ENCODE measurements around the gene SARS1. TPM values are rescaled to one million over a fixed set of nuclear protein-coding genes. Genes with fewer than 3 reads are reported as not detected.

The SARS1 gene
- total and polyA plus RNA-seq, 9 donors, result 83.7 to 317 (median 119) TPM

GRCh38 chr1:109207467-109208103 is 6.1 kb upstream of the SARS1 start:
- no peaks in the 10 kb centered on the region for H3K36me3 ChIP-seq
- no peaks in the 10 kb centered on the region for H3K27me3 ChIP-seq
- no peak overlapping the region for H3K4me3 ChIP-seq
- no peak overlapping the region for H3K27ac ChIP-seq
- no peaks in the 10 kb centered on the region for H3K9me3 ChIP-seq
- intact Hi-C loops (cut with DNase I), result no loop called here
- WGBS, 3 donors, result 91 to 93% (median 91%) methylated on average over 7 of the region's 7 CpGs
- no peak for DNase-seq
- no peaks in the 10 kb centered on the region for H3K4me1 ChIP-seq (ENCODE audit: insufficient read depth)
- no peak for TF ChIP-seq POLR2A (IDR thresholded peaks at IDR 0.05)
- TF ChIP-seq, protein P1, sequence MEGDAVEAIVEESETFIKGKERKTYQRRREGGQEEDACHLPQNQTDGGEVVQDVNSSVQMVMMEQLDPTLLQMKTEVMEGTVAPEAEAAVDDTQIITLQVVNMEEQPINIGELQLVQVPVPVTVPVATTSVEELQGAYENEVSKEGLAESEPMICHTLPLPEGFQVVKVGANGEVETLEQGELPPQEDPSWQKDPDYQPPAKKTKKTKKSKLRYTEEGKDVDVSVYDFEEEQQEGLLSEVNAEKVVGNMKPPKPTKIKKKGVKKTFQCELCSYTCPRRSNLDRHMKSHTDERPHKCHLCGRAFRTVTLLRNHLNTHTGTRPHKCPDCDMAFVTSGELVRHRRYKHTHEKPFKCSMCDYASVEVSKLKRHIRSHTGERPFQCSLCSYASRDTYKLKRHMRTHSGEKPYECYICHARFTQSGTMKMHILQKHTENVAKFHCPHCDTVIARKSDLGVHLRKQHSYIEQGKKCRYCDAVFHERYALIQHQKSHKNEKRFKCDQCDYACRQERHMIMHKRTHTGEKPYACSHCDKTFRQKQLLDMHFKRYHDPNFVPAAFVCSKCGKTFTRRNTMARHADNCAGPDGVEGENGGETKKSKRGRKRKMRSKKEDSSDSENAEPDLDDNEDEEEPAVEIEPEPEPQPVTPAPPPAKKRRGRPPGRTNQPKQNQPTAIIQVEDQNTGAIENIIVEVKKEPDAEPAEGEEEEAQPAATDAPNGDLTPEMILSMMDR (IDR thresholded peaks at IDR 0.05), result no peak

- Histone ChIP-seq H3K4me1 (ENCODE audit: insufficient read depth) (no peaks in the 10 kb centered on the region), H3K9me3 (no peaks in the 10 kb centered on the region), H3K27me3 (no peaks in the 10 kb centered on the region), H3K27ac (no peak overlapping the region), H3K36me3 (no peaks in the 10 kb centered on the region), H3K4me3 (no peak overlapping the region)
- no peak for DNase-seq
- intact Hi-C loops (cut with DNase I), result no loop called here
- 77 to 83% (median 79%) methylated on average over 7 of the region's 7 CpGs for WGBS, 3 donors
- TF ChIP-seq EP300 (IDR thresholded peaks at IDR 0.05) (no peak), POLR2A (IDR thresholded peaks at IDR 0.05) (no peak)
- TF ChIP-seq, protein P1 (IDR thresholded peaks at IDR 0.05), result no peak
These were observed 5.3 kb upstream of the SARS1 start for GRCh38 chr1:109208394-109208793.

GRCh38 chr1:109208836-109209463 is 4.8 kb upstream of the SARS1 start:
- H3K4me1 ChIP-seq (ENCODE audit: insufficient read depth), result no peaks in the 10 kb centered on the region
- TF ChIP-seq, protein P1 (IDR thresholded peaks at IDR 0.05), result no peak
- no peak for TF ChIP-seq POLR2A (IDR thresholded peaks at IDR 0.05)
- no peak for TF ChIP-seq EP300 (IDR thresholded peaks at IDR 0.05)
- H3K9me3 ChIP-seq, result no peaks in the 10 kb centered on the region
- intact Hi-C loops (cut with DNase I), result no loop called here
- H3K36me3 ChIP-seq, result no peaks in the 10 kb centered on the region
- 43 to 49% (median 44%) methylated on average over 9 of the region's 9 CpGs for WGBS, 3 donors
- H3K4me3 ChIP-seq, result no peak overlapping the region
- H3K27me3 ChIP-seq, result no peaks in the 10 kb centered on the region
- H3K27ac ChIP-seq, result no peak overlapping the region
- DNase-seq, result no peak

GRCh38 chr1:109210058-109210457 is 3.7 kb upstream of the SARS1 start:
- intact Hi-C loops (cut with DNase I), result loop anchor here in 1 of 4 donors (10.0 kb wide), 1 partner anchor 75 kb away; the partner anchor contains the start of gene PSRC1

More at GRCh38 chr1:109210058-109210457, 3.7 kb upstream of the SARS1 start:
- H3K9me3 ChIP-seq, result no peaks in the 10 kb centered on the region
- no peak for DNase-seq
- no peaks in the 10 kb centered on the region for H3K4me1 ChIP-seq (ENCODE audit: insufficient read depth)
- H3K36me3 ChIP-seq, result no peaks in the 10 kb centered on the region
- H3K27me3 ChIP-seq, result no peaks in the 10 kb centered on the region
- no peak for TF ChIP-seq EP300 (IDR thresholded peaks at IDR 0.05)
- no peak for TF ChIP-seq POLR2A (IDR thresholded peaks at IDR 0.05)
- TF ChIP-seq, protein P1 (IDR thresholded peaks at IDR 0.05), result no peak
- no peak overlapping the region for H3K4me3 ChIP-seq
- H3K27ac ChIP-seq, result no peak overlapping the region
- 86 to 95% (median 87%) methylated on average over 8 of the region's 8 CpGs for WGBS, 3 donors
